GM12865 (cell line): ENCODE measurements around the gene IL15RA.
"Not testable (repeated sequence)": the region's sequence is repeated elsewhere in the genome, so short reads cannot be mapped to it uniquely, and the experiment has no call there.

Experiments used
- DNase-seq: peaks from one replicate; pipeline ENCODE4 v3.0.0; 2010; ENCODE audit warnings: low read depth
- H3K4me3 ChIP-seq: 2 replicates; pipeline ENCODE4 v1.5.1; 2011; ENCODE audit warnings: mild to moderate bottlenecking, low read depth, low read length, control low read depth
- TF ChIP-seq, protein P1 (sequence below): IDR thresholded peaks from 2 replicates; pipeline ENCODE4 v1.5.1; 2011; ENCODE audit warnings: low read length, control low read depth, low read depth, inconsistent platforms; ENCODE audit not compliant: insufficient read depth; ENCODE audit errors: missing control alignments

The IL15RA gene

DNA sequence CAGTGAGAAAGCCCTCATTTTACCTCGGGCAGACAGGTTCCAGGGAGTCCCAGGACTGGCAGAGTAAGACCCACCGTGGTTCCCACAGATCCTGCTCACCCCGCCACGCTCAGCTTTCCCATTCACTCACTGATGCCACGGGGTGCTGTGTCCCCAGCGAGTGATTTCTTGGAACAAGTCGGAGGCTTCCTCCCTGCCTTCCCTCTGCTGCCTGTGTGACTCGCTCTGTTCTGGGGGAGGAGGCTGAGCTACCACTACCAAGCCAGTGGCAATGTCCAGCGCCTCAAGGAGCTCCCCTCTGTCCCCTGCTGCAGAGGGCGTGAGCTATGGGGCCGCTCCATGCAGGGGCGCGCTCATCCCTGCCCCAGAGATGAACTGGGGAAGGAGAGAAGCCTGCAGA is 12.6 kb downstream of the IL15RA start:
- no peak overlapping the region for H3K4me3 ChIP-seq
- TF ChIP-seq, protein P1, sequence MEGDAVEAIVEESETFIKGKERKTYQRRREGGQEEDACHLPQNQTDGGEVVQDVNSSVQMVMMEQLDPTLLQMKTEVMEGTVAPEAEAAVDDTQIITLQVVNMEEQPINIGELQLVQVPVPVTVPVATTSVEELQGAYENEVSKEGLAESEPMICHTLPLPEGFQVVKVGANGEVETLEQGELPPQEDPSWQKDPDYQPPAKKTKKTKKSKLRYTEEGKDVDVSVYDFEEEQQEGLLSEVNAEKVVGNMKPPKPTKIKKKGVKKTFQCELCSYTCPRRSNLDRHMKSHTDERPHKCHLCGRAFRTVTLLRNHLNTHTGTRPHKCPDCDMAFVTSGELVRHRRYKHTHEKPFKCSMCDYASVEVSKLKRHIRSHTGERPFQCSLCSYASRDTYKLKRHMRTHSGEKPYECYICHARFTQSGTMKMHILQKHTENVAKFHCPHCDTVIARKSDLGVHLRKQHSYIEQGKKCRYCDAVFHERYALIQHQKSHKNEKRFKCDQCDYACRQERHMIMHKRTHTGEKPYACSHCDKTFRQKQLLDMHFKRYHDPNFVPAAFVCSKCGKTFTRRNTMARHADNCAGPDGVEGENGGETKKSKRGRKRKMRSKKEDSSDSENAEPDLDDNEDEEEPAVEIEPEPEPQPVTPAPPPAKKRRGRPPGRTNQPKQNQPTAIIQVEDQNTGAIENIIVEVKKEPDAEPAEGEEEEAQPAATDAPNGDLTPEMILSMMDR = no peak
- no peak for DNase-seq

DNA sequence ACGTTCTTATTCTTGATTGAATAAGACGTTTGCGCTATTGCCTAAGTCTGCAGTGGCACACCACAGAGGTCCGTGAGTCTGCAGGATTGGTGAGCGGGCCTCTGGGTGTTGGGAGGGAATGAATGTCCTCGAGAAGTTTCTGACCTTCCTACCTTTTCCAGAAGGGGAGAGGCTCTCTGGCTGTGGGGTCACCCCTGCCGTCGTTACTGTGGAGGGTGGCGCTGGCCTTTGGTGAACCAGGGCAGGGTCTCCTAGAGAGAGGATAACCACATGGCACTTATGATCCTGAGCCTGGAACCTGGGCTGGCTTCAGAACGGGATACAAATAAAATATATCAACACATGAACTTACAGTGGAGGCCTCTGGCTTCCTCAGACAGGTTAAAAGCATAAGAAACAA is 13.8 kb downstream of the IL15RA start:
- no peak for DNase-seq
- TF ChIP-seq, protein P1 = no peak
- H3K4me3 ChIP-seq = no peak overlapping the region

DNA sequence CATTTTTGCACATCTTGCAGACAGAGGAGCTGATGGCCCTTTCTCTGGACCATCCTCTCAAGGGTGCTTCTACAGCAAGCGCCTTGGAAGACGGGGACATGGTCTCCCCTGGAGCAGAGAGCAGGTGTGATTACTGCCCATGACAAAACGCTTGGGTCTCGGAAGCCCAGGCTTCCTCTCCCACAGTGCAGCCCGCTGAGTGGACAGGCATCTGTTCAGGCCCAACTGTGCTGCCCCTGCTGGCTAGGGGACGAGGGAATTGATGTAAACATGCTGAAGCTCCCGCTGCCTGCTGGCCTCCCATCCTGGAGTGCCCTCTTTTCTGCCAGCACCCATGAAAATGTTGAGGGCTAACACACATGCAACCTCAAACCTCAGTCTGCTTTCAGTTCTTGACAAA is 14.3 kb downstream of the IL15RA start:
- TF ChIP-seq, protein P1 = no peak
- no peak overlapping the region for H3K4me3 ChIP-seq
- DNase-seq = no peak

DNA sequence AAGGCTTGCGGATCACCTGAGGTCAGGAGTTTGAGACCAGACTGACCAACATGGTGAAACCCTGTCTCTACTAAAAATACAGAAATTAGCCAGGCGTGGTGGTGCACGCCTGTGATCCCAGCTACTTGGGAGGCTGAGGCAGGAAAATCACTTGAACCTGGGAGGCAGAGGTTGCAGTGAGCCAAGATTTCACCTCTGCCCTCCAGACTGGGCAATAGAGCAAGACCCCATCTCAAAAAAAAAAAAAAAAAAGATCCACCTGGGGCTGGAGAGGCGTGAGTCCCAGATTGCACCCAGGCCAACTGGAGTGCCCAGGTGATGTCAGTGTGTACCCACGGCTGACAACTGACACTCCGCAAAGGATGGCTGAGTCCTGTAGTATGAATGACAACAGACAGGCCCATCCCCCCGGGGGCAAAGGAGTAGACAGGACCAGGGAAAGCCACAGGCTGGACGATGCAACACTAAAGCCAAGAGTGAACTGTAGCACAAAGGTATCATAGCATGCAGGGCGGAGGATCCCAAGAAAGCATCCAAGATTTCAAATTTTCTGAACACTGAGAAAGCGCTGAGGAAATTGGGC is 14.9 kb downstream of the IL15RA start:
- not testable (repeated sequence) for H3K4me3 ChIP-seq, DNase-seq

DNA sequence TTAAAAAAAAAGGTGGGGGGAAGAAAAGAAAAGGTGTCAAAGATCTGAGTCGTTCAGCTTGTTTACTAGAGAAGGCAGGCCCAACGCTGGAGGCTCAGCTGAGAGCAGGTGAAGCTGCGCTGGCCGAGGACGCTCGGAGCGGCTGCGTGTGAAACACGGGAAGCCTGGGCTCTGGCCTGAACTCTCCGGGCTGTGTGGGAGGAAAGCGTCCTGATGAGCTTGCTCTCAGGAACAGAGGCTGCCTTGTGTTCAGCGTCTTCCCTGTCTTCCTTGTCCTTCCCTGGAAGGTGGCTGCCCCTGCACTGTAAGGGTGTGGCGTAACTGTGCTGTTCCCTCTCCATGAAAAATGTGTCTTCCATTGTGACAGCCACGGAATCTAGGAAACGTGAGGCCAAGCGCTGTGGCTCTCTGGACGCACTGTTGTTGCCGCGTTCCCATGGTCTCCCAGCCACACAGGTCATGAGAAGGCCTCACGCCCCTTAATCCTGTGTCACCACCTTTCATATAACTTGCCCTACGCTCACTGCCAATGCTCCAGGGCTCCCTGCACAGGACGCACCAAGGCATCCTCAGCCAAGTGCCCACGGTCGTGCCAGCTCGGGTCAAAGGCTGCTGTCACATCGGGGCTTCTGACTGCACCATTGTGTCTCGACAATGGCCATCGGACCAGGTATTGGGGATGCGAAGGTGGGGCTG is 15.8 kb downstream of the IL15RA start:
- TF ChIP-seq, protein P1 = no peak
- no peak for DNase-seq
- no peak overlapping the region for H3K4me3 ChIP-seq

DNA sequence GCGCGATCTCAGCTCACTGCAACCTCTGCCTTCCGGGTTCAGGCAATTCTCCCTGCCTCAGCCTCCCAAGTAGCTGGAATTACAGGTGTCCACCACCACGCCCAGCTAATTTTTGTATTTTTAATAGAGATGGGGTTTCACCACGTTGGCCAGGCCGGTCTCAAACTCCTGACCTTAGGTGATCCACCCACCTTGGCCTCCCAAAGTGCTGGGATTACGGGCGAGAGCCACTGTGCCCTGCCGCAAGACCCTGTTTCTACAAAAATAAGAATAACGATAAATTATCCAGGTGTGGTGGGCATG is 16.4 kb downstream of the IL15RA start:
- H3K4me3 ChIP-seq, DNase-seq: not testable (repeated sequence)

DNA sequence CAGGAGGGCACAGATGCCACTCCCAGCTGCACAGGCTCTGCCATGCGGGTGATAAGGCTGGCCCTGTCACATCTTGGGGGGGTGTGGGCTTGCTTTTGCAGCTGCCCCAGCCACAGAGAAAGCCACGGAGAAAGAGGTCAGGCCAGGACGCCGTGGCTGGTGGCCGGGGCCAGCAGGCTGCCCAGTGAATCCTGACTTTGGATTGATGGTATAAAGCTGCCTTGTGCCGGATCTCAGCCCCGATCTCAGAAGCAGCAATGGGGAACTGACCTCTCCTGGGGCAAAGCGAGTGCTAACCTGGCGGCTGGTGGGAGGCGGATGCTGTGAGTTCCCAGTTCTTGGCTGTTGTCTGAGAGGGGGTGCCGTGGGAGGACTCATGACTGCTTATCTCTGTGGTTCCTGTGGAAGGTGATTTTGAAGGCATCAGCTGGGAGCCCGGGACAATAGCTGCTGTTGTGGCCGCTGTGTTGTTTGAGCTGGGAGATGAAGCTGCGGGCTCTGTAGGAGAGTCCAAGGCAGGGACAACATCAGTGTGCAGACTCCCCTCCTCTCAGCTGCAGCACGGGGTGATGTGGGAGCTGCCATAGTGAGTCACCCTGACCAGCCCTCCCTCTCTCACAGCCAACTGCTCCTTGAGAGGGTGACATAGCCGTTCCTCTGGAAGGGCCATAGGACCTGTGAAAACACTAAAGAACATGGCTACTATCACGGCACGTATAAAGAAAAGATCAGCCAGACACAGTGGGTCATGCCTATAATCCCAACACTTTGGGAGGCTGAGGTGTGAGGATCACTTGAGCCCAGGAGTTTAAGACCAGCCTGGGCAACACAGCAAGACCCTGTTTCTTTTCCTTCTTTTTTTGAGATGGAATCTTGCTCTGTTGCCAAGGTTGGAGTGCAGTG is 17.0 kb downstream of the IL15RA start:
- no peak overlapping the region for H3K4me3 ChIP-seq
- TF ChIP-seq, protein P1 = no peak
- no peak for DNase-seq
